ENCODE measurements around the gene IL20RB. TPM values are rescaled to one million over a fixed set of nuclear protein-coding genes. Genes with fewer than 3 reads are reported as not detected.
"Not testable (repeated sequence)": the region's sequence is repeated elsewhere in the genome, so short reads cannot be mapped to it uniquely, and the experiment has no call there.

The IL20RB gene
- total RNA-seq, 2 donors from 2014 or later, result 0.41 TPM; not detected in 1

DNA sequence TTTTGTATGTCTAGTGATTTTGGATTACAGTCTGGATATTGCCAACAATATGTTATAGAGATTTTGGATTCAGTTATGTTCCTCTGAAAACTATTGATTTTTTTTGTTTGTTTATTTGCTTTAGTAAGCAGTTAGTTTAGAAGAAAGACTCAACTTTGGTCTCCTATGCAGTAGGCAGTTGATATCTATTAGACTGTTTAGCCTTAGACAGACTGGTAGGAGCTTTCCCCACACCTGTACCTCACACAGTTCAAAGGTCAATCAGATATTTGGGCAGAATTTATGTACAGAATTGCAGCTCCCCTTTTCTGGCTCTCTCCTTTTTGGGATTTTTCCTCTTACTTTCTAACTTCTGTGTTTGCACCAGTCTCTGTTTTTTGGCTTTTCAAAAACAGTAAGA is 42.3 kb downstream of the IL20RB start:
- H3K4me3 ChIP-seq, result no peak overlapping the region
- no peak overlapping the region for H3K27ac ChIP-seq
- DNase-seq (ENCODE audit: low spot score), result no peak
- TF ChIP-seq, protein P1, sequence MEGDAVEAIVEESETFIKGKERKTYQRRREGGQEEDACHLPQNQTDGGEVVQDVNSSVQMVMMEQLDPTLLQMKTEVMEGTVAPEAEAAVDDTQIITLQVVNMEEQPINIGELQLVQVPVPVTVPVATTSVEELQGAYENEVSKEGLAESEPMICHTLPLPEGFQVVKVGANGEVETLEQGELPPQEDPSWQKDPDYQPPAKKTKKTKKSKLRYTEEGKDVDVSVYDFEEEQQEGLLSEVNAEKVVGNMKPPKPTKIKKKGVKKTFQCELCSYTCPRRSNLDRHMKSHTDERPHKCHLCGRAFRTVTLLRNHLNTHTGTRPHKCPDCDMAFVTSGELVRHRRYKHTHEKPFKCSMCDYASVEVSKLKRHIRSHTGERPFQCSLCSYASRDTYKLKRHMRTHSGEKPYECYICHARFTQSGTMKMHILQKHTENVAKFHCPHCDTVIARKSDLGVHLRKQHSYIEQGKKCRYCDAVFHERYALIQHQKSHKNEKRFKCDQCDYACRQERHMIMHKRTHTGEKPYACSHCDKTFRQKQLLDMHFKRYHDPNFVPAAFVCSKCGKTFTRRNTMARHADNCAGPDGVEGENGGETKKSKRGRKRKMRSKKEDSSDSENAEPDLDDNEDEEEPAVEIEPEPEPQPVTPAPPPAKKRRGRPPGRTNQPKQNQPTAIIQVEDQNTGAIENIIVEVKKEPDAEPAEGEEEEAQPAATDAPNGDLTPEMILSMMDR (IDR thresholded peaks at IDR 0.05), result no peak
- no peaks in the 10 kb centered on the region for H3K27me3 ChIP-seq
- H3K4me1 ChIP-seq, result peaks cover 0 to 10% of the 10 kb centered on the region in 2 donors
- H3K9me3 ChIP-seq, result no peaks in the 10 kb centered on the region
- H3K36me3 ChIP-seq, result no peaks in the 10 kb centered on the region

DNA sequence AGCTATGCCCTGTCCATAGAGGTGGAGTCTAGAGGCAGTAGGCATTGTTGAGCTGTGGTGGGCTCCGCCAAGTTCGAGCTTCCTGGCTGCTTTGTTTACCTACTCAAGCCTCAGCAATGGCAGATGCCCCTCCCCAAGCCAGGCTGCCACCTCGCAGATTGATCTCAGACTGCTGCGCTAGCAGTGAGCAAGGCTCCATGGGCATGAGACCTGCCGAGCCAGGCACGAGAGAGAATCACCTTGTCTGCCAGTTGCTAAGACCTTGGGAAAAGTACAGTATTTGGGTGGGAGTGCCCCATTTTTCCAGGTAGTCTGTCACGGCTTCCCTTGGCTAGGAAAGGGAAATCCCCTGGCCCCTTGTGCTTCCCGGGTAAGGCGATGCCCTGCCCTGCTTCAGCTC is 49.6 kb downstream of the IL20RB start:
- H3K9me3 ChIP-seq, H3K36me3 ChIP-seq, H3K4me3 ChIP-seq: not testable (repeated sequence)

DNA sequence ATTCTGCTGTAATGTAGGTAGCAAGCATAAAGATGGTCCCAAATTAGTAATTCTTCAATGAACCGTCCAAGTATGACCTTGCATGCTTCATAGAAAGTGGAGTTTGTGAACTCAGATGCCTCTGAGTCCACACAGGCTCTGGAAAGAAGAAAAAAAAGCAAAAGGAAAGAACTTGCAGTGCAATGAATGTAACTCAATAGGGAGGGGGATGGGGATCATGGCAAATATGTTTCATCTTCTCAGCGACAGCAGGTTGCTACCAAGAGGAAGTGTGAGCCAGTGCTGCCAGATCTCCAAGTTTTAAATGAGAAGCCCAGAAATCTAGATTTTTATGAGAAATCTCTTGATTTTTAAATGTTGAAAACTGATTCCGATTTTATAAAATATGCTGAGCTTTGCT is 50.3 kb downstream of the IL20RB start:
- H3K9me3 ChIP-seq, result no peaks in the 10 kb centered on the region

More for the DNA sequence above, 49.6 kb downstream of the IL20RB start:
- DNase-seq (ENCODE audit: low spot score); H3K27me3 ChIP-seq; H3K4me1 ChIP-seq; H3K27ac ChIP-seq: not testable (repeated sequence)

DNA sequence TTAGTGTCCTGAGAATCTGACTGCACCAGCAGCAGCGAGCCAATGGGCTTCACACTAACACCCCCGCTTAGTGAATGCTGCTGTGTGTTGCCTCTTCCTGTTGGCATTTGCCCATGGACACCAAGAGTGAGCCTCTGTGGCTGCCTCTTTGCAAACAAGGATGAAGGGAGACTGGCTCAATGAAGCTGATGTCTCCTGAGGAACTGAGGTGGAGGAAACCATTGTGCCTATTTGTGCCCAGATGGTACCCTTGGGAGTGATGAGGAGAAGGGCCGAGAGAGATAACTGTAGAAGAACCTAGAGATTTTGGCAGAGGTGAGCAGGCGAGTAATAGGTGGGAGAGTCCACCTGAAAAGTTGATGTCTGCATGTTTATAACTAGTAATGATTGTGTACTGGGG is 51.2 kb downstream of the IL20RB start:
- TF ChIP-seq, protein P1 (IDR thresholded peaks at IDR 0.05), result no peak
- H3K4me1 ChIP-seq, result peaks cover 0 to 3% of the 10 kb centered on the region in 2 donors
- H3K27ac ChIP-seq, result no peak overlapping the region
- no peak for DNase-seq (ENCODE audit: low spot score)
- H3K9me3 ChIP-seq, result no peaks in the 10 kb centered on the region
- no peaks in the 10 kb centered on the region for H3K27me3 ChIP-seq
- H3K4me3 ChIP-seq, result no peak overlapping the region
- no peaks in the 10 kb centered on the region for H3K36me3 ChIP-seq

More for the DNA sequence above, 50.3 kb downstream of the IL20RB start:
- TF ChIP-seq, protein P1 (IDR thresholded peaks at IDR 0.05), result no peak
- Histone ChIP-seq H3K4me1 (no peaks in the 10 kb centered on the region), H3K27me3 (no peaks in the 10 kb centered on the region), H3K27ac (no peak overlapping the region), H3K4me3 (no peak overlapping the region), H3K36me3 (no peaks in the 10 kb centered on the region)
- no peak for DNase-seq (ENCODE audit: low spot score)

DNA sequence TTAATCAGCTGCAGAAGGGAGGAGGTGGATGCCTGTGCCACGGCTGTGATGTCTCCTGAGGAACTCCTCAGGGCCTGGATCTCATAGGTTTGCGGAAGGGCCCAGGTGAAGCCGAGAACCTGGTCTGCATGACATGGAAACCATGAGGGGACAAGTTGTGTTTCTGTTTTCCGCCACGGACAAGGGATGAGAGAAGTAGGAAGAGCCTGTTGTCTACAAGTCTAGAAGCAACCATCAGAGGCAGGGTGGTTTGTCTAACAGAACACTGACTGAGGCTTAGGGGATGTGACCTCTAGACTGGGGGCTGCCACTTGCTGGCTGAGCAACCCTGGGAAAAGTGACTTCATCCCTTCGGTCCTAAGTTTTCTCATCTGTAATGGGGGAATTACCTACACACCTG is 52.4 kb downstream of the IL20RB start:
- Histone ChIP-seq H3K36me3 (no peaks in the 10 kb centered on the region), H3K27me3 (no peaks in the 10 kb centered on the region), H3K4me1 (peaks cover 0 to 10% of the 10 kb centered on the region in 2 donors), H3K9me3 (no peaks in the 10 kb centered on the region), H3K27ac (no peak overlapping the region), H3K4me3 (no peak overlapping the region)
- no peak for DNase-seq (ENCODE audit: low spot score)
- TF ChIP-seq, protein P1 (IDR thresholded peaks at IDR 0.05), result no peak

DNA sequence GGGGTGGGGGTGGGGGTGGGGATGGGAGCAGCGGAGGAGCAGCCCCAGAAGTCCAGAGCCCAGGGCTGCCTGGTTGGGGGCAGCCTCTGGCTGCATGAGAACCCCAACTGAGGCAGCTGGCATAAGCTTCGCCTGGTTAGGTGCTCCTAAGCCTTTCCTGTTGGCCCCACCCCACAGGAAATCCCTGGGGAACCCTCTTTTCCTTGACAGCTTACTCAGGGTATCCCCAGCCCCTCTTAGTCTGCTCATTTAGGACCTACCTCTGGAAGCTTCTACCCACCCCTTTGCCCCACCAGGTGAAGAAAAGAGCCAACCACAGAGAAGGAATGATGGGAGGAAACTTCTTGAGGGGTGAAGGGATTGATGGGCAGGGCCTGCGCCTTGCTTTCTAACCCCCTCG is 53.4 kb downstream of the IL20RB start:
- Histone ChIP-seq H3K36me3 (no peaks in the 10 kb centered on the region), H3K27ac (no peak overlapping the region), H3K27me3 (no peaks in the 10 kb centered on the region), H3K4me3 (no peak overlapping the region), H3K9me3 (no peaks in the 10 kb centered on the region), H3K4me1 (peaks cover 0 to 10% of the 10 kb centered on the region in 2 donors)
- TF ChIP-seq, protein P1 (IDR thresholded peaks at IDR 0.05), result no peak
- DNase-seq (ENCODE audit: low spot score), result no peak

All from right atrium auricular region (tissue), 2 donors.